NK-92 treated with Interleukin-12 subunit alpha and Interleukin-12 subunit beta, amount 100 ng/mL, for 24 hours (cell line): Measurements from ENCODE around the gene CD164L2.
"Not testable (repeated sequence)": the region's sequence is repeated elsewhere in the genome, so short reads cannot be mapped to it uniquely, and the experiment has no call there.

Experiments used
- DNase-seq: peaks from one replicate; lab custom pipeline; 2025; lab: John Stamatoyannopoulos, UW

The CD164L2 gene

DNA sequence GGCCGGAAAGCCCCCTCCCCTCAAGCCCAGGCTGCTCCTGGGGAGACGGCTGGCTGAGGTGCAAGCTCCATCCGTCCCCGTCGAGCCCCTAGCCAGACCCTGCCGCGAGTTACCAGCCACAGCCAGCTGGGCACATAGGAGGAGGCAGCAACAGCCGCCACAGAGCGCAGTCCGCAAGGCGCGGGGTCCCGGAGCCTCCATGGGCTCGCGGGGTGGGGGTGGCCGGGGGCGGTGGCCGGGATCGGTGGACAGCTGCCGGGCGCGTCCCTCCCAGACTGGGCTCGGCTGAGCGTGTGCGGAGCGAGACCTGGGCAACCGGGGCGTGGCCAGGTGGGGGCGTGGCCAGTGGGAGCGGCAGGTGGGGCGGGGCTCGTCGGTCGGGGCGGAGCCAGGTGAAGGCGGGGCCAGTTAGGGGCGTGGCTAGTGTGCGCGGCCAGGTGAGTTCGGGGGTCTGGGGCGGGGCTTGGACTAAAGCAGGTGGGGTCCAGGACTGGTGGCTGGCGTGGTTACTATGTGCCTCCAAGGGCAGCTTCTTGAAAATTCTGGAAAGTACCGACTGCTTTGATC, at the start of gene CD164L2:
Gene CD164L2 (minus strand): TSS at position 295 of the 567 bp plus-strand sequence. CDS start 94 bp downstream, at position 201.
- no peak for DNase-seq

DNA sequence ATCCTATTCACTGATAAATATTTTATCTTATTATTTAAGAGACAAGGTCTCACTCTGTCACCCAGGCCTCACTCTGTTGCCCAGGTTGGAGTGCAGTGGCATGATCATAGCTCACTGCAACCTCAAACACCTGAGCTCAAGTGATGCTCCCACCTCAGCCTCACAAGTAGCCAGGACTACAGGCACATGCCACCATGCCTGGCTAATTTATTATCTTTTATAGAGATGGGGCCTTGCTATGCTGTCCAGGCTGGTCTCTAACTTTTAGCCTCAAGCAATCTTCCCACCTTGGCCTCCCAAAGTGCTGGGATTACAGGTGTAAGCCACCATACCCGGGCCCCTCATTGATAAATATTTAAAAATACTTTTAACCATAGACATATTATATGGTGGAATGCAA, 49.6 kb upstream of the CD164L2 start:
- not testable (repeated sequence) for DNase-seq

DNA sequence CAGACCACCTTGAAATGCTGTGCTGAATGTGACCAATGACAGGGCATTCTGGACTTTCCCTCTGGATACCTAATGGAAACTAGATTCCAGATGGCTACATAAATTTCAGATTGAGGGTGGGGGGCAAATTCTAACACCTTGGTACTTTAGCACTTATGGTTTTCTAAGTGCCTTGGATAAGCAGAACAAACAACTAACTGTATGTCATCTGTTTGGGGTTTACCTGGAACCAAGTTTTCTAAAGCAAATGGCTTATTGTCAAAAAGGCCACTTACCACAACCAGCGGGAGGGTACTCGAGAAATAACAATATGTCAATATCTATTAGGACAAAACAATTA, 48.4 kb upstream of the CD164L2 start:
- DNase-seq = no peak

DNA sequence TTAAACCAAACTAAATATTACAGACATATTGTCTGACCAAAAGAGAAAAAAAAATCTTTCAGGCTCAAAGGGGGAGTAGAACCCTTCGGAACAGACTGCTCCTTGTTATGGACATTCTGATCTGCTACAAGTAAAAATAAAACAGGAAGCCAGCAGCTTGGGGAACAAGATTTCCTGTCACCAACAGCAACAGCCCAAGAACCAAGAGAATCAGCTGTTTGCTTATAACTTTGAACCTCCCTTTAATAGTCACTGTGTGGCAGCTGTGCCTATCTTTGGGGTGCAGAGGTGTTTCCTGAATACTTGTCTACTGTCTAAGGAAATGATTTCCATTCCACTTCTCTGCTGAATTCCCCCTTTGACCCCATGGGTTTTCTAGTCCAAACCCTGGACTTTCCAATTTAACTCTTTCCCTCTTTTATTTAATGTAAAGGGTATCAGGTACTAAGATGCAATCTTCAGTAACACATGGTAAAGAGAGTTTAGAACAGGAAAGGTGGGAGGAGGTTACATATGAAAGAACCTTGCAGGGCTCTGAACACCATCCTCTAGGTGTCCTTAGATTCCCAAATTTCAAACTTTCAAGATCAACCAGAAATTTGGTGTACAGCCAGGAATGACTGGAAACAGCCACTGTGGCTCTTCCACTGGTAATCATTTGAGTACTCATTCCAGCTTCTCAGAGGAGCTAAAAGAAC, 47.9 kb upstream of the CD164L2 start:
- no peak for DNase-seq

DNA sequence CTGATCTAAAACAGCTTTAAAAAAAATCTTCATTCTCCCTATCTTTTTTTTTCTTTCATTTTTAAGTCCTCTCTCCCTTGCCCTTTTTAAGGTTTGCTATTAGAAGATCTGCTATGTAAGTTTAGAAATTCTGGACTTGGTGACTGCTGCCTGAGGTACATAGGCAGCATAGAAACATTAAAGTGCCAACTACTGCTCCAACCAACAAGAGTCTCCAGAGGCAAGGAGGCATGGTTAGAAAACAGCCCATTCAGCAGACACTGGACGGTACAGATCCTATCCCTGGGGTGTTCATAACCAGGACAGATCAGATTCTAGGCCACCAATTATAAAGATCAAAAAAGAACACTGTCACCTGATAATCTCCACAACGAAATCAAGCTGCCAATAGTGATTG, 45.9 kb upstream of the CD164L2 start:
- no peak for DNase-seq

DNA sequence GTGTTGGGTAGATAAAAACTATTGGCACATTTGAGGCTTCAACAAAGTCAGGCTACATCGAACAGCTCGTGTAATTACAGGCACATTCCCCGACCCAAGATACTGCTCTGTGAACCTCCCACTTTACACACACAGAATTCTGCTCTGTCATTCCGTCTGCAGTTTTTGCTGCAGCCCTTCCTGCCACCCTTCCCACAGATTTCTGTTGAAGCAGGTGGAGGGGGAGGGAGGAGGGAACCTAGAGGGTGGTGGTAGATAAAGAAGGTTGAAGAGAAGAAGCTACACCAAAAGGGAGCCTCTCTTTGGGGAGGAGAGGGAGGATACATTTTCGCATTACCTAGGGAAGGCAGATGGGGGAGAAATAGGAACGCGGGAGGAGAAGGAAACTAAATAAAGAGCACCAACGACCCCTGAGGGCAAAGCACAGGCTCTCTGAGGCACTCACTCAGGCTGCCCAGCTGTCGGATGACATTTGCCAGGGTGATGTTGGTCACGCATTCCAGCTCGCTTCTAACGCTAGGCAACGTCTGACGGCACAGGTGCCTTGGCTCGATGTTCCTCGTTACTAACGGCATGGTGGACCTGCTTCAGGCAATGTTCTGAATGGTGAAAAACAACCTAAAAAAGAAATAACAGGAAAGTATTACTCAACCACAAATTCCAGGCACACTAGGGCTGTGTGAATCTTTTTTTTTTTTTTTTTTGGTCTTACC, 45.3 kb upstream of the CD164L2 start:
- DNase-seq = no peak

DNA sequence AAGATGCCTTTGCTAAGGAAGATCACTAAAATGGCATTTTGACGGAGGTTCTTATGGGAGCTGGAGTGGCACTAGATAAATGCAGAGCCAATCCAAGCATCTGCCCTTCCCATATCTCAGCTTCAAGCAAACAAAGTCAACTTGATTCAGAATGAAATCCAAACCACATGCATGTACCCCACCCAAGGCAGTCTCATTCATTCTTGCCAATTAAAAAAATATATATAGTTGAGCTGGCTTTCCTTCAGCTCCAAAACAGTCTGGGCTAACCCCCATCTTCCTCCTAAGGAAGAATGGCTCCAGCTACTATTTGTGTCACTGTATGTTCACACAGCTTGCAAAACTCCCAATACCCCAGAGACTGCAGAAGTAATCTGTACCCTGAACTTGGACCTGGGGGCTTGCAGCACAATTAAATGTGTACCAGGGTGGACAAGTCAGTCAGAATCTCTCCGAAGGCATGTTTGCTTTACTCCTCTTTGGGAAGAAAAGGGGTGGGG, 44.7 kb upstream of the CD164L2 start:
- no peak for DNase-seq

DNA sequence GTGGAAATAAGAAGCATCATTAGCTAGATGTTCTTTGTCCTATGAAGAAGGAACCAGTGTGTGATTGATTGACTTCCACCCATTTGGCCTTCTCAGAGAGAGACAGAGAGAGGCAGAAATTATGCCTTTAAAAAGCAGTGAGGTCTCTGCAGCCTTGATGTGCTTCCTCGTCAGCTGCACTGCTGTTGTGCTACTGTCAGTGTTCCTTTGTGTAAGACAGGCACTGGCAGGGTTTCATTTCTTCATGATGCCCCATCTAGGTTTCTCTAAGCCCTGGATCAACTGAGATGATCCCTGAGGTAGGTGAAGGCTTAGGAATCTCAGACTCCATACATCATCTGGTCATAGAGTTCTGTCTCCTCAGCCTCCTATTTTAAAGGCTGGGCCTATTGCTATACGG, 44.2 kb upstream of the CD164L2 start:
- DNase-seq = no peak

DNA sequence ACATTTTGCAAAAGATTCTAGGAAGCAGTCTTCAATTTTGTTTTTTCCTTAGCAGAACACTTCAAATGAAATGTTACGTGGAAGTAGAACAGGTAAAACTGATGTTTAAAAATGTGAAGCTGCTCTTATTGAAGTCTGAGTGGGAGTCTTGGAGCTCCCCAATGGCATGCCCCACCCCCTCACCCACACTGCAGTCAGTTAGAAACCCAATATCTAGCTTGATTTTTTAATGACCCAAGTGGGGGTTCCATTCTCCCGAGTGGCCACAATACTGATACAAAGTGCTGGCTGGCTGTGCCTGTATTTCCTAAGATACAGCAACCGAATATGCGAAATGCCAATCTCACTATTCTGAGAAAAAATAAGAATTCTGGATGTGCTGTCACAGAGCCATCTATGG, 40.6 kb upstream of the CD164L2 start:
- DNase-seq = no peak

DNA sequence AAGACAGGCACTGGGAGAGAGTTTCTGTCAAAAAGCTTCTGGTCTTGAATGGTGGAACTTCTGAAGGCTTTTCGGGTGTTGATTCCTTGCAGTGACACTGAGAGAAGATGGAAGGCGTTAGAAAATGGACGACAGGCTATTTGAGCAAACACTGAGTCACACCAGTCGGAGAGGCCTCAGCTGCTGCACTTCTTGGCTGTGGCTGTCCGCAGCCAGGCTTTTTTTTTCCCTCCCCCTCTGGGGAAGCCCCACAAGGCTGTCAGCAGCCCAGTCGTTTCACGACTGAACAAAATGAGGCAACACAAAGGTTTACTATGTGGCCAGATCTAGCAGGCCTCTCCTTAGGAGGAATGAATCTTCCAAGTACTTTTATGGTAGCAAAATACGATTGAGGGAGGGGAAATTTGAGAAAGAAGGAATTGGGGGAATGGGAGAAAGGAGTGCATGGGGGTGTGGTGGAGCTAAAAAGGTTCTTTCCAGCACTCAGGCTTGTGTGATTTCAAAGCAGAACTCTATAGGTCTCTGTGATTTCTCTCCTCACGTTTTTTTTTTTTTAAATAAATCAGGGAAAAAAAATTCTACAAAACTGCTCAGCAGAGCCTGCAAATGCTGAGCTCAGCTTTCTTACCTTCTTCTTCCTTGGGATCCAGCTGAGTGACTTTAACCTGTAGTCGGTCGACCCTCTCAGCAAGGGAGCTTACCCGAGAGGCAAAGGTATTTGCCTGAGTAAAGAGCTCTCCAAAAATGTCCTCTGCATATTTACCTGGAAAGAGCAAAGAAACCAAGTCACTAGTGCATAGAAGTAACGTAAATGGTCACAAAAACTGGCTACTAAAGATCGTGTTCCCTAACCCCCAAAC, 35.4 kb upstream of the CD164L2 start:
- DNase-seq = no peak

DNA sequence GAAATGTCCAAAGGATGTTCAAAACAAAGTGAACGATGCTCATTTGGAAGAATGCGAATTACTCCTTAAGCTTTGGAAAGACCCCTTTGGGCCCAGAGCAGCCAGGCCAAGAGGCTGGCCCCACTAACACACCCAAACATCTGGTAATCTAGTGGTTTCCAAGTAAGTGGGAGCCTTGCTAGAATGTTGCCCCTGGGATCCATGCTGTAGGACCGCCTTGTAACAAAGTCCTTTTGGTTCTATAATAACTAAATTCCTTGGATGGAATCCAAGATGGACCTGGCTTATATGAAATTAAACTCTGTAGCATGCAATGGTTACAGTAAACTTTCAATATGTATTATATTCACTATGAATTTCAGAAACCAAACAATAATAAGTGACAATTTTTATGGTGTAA, 34.6 kb upstream of the CD164L2 start:
- DNase-seq = no peak

DNA sequence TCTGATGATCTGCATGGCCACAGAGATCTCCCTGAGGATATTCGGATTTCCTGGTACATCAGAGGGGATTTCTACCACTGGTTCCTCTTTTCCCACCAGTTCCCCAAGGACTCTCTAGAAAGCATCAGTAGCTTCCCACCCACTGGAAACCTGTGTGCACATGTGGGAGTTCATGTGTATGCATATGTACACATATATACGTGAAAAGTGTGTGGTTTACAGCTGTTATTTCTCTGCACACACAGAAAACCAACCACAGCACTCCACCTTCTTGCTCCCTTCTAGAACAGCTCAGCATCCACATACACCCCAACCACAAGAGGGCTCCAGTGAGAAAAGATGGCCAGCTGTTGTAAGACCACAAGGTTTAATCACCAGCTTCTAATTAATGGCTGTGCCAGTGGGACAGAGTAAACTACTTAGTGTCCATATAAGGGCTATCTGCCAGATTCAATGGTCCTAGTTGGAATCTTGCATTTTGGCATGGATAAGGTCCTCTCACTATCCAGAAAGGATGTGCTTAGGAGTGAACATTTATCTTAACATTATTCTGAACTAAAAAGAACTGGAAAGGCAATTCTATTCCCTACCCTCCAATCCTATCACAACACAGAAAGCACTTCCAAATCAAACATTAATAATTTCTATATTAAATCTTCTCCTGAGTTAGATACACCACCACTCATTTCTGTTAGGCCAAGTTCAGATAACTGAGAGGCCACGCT, 33.4 kb upstream of the CD164L2 start:
- DNase-seq = peak; percentile 10

DNA sequence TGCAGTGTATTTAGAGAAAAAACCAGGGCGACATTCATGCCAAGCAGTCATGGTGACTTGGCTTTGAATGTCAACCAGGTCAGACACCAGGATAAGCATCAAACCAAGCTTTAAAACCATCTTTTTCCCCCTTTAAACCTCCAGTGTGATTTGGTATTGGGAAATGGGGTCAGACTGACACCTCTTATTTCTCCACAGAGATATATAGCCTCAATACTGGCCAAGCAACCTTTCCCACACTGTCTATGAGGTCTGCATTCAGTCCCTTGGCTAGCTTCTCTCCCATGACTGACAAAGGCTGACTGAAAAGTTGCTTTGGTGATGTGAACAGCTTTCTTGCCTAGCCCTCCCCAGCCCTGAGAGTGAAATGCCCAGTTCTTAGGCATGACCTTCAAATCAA, 31.0 kb upstream of the CD164L2 start:
- no peak for DNase-seq

DNA sequence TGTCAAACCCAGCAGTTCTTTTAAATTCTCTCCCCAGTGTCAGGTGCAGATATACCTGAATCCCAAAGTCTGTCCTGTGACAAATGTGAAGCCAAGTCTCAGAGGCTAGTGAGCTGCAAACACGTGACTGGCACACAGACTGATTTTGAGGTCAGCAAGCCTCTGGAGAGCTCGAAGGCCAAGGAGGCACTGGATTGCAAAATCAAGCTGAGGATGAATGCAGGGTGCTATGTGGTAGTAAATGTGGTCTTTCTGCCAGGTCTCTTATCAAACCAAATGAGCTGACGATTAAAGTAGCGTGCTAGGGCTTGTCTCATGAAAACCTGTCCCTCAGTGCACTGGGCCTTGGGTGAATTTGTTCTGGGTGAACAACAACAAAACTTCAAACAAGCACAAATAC, 29.9 kb upstream of the CD164L2 start:
- DNase-seq = no peak

DNA sequence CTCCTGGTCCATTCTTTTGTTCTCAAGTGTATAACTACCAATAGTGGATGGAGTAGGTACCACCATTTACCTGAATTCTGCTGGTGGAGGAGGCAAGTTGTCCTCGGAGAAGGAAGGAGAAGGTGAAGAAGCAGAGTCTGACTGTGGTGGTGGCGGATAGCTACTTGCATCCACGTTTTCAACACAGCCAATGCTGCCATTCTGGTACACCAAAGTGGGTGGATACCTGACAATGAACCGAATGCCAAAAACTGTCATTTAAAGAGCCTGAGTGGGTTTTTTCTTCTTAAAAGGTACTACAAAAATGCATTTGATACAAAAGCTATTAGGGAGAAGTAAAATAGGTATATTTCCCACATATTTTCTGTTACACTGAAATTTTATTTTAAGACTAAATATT, 29.4 kb upstream of the CD164L2 start:
- DNase-seq = no peak

DNA sequence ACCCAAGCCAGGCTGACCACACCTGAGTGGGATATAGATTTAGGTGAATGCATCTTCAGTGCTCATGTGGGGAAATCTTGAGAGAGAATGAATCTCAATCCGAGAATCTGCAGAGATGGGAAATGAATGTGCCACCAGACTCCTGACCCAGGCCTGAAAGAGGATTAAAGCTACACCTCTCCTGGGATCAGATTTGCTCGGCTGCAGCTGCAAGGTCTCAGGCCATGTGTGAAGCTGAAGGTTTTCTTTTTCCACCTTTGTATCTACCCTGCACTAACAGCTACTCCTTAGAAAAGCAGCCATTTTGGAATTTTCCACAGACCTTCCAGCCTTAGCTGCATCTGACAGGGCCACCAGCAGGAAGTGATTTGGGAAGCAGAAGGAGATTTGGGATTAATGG, 27.6 kb upstream of the CD164L2 start:
- DNase-seq = no peak

DNA sequence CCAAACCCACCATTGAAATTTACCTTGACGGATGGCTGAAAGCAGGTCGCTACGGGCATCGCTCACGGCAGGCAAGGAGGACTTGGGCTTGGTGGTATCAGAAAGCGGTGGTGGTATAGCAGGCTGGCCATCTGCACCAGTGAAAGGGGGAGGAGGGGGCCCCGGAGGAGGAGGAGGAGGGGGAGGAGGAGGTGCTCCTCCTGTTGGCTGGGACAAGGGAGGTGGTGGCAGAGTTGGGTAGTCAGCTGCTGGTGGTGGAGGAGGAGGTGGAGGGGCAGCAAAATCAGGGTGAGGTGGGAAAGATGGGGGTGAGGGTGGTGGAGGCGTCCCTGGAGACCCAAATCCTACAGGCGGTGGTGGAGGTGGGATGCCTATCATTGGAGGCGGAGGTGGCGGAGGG, 26.5 kb upstream of the CD164L2 start:
- DNase-seq = no peak

DNA sequence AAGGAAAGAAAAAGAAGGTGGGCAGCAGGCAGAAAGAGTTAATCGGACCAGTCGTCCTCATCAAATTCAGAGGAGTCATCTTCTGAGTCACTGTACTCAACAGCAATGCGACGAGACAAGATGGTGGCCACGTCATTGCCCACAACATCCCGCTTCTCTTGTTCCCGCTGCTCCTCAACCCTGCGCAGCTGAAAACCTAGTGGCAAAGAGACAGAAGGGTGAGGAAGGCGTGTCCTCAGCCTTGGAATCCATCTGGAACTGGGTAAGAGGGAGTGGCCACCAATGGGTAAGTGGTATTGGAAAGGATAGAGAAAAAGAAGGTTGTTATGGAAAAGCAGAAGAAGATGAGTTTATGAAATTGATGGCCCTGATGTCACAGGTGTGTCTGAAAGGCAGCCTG, 25.0 kb upstream of the CD164L2 start:
- DNase-seq = no peak

DNA sequence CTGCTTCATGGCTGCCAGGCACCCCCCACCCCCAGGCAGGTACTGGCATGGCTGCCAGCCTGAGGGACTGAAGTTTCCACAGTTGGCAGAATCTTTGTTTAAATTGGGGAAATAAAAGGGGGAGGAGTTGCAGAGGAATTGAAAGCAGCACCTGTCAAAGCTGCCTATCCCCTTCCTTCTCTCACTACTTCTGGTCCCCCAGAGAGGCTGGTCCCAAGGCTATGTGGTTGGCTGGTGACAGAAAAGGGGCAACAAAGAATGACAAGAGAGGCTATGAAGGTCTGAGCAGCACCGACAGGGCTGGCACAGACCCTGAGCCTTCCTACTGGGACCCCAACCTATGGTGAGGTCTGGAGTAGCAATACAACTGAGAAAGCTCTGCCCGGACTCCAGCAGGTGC, 23.7 kb upstream of the CD164L2 start:
- not testable (repeated sequence) for DNase-seq

DNA sequence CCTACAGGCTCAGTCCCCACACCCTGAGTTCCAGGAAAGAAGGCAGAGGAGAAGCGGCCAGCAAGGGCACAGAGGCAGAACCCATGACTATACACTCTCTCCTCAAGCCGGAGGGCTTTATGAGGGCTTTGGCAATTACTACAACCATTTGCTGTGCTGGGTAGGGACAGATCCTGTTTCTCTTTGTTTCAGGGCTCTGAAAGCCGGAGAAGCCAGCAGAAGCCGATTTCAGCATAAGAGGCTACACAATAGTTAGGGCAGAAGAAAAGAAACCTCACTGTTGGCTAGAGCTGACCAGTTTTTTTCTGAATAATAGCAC, 23.2 kb upstream of the CD164L2 start:
- no peak for DNase-seq

DNA sequence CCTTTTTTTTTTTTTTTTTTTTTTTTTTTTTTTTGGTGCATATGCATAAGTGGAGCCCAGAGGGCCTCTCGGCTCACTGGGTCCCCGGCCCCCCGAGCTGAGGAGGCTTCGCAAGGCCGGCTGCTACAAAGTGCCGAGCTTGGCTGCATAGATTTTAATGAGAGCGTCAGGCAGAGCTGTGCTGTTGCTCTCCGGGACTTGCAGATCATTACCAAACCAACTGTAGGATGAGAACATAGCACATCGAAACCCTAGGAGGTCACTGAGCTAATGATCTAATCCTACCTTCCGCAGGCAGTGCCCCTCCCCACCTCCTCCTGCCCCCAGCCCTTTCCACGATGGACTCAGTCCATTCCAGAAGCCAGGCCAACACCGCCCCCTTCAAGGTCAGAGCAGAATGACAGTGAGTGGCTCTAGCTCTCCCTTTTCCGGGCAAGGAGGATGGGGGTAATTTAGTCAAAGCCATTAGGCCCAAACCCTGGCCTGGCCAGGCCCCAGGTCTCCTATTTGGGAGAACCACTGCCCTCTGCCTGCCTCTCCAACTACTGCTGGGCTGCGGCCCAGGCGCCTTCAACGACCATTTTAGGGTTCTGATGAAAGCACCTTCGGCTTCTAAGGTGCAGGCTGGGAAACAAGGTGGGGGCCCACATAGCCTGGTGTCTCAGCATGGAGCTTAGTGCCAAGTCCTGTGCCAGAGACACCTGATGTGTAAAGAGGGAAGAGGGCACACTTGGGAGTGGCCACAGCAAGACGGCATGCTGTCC, 22.6 kb upstream of the CD164L2 start:
- not testable (repeated sequence) for DNase-seq
